MM.1S (cell line): ENCODE data around the gene ANKRD30B.
"Not testable (repeated sequence)": the region's sequence is repeated elsewhere in the genome, so short reads cannot be mapped to it uniquely, and the experiment has no call there.

Experiments used
- EZH2phosphoT487 ChIP-seq: fragments of 300-600 bp; sonication (generic); IDR thresholded peaks from 2 replicates; pipeline ENCODE4 v1.6.1; 2018; ENCODE audit warnings: antibody characterized with exemption, low read length
- TF ChIP-seq, protein P1 (sequence below): fragments of 300-600 bp; sonication (generic); IDR thresholded peaks from 2 replicates; pipeline ENCODE4 v1.5.1; 2016; ENCODE audit warnings: antibody characterized with exemption, low read length, mixed read lengths

GRCh38 chr18:14856256-14856655, 108.3 kb downstream of the ANKRD30B start:
- TF ChIP-seq, protein P1, sequence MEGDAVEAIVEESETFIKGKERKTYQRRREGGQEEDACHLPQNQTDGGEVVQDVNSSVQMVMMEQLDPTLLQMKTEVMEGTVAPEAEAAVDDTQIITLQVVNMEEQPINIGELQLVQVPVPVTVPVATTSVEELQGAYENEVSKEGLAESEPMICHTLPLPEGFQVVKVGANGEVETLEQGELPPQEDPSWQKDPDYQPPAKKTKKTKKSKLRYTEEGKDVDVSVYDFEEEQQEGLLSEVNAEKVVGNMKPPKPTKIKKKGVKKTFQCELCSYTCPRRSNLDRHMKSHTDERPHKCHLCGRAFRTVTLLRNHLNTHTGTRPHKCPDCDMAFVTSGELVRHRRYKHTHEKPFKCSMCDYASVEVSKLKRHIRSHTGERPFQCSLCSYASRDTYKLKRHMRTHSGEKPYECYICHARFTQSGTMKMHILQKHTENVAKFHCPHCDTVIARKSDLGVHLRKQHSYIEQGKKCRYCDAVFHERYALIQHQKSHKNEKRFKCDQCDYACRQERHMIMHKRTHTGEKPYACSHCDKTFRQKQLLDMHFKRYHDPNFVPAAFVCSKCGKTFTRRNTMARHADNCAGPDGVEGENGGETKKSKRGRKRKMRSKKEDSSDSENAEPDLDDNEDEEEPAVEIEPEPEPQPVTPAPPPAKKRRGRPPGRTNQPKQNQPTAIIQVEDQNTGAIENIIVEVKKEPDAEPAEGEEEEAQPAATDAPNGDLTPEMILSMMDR = not testable (repeated sequence)
- not testable (repeated sequence) for TF ChIP-seq EZH2phosphoT487
